Kasumi-1 (cell line): ENCODE measurements around the gene AUTS2.

Experiments
- DNase-seq, 2 experiments: peaks; one replicate each; lab custom pipeline; 2025; lab: John Stamatoyannopoulos, UW

The AUTS2 gene

DNA sequence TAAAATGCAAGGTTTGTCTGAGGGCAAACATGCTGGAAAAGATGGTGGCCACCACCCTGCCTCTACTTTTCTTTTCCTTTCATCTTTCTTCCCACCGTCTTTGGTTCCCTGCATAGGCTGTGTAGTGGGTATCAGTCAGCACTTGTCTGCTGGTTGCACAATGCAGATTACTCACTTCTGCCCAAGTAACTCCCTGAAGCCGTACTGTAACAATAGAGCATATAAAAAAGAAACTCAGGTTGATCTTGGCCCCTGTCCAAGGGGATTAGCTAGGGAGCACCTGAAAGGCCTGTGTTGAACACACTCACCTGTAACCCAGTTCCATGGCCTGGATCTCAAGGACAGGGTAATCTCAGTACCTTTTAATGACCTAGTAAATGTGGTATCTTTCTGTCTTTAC lies 1000.7 kb downstream of the AUTS2 start:
- DNase-seq: no peak

DNA sequence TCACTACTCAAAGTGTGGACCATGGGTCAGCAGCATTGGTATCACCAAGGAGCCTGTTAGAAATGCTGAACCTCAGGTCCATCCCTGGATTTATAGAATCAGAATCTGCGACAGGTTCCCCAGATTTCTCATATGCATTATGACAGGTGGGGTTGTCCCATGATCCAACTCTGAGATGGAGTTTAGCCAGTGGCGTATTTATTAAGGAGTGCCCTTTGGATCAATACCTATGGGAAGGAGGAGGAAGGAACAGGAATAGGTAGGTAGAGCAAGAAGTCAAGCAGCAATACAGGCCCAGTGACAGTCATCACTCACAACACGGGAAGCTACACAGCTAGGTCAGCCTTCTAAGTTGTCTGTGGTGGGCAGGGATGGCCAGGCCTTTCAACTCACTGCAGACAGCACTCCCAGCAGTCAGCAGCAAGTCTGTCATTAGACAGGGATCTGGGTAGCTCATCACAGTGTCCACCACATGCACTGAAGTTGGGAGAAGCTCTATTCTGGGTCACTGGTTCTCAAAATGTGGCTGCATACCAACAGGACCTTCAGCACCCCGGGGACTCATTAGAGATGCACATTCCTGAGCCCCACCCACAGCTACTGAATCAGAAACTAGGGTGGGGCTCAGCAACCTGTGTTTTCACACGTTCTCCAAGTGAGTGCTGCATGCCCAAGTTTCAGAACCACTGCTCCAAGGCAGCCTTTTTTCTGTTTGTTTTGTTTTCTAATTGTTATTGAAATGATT lies 1001.3 kb downstream of the AUTS2 start:
- DNase-seq: no peak

DNA sequence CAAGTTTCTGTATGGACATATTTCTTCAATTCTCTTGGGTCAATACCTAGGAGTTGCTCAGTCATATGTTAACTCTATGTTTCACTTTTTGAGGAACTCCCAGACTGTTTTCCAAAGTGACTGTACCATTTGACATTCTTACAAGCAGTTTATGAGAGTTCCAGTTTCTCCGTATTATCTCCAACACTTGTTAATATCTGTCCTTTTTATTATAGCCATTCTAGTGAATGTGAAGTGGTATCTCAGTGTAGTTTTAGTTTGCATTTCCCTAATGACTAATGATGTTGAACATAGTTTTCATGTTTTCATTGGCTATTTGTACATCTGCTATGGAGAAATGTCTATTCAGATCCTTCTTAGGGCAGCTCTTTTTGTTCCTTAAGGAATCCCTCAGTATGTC lies 1002.7 kb downstream of the AUTS2 start:
- DNase-seq: no peak

DNA sequence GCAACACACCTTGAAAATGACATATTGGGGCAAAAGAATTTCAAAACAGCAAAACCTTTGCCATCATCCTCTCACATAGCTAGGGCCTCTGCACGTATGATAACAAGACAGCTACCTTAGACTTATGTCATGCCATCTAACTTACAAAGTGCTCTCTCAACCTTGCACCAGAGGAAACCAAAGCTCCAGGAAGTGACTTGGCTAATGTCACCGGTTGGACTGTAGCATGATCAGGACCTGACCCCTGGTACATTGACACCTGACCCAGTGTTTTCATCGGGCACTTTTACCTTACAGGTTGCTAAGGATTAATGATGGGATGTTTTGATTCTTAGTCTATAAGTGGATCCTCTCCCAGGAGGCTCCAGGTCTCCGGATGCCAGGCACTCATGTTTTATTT lies 1003.8 kb downstream of the AUTS2 start:
- DNase-seq: no peak

DNA sequence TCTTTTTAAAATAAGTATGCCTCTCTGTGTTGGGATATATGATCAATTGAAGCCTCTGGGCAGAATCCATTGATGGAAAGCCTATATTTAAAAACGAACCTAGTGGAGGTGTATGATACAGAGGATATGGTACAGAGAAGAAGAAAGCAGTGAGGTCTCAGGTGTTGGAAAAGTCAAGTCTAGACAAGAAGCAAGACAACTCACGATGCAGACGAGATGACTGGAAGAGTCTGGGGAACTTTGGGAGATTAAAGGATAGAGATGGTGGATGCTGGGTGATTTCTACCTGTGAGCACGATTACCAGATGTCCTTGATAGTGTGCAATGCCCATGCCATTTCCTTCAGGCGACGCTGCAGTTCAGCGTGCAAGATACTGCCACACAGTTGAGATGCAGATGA lies 1009.0 kb downstream of the AUTS2 start:
- DNase-seq: no peak

DNA sequence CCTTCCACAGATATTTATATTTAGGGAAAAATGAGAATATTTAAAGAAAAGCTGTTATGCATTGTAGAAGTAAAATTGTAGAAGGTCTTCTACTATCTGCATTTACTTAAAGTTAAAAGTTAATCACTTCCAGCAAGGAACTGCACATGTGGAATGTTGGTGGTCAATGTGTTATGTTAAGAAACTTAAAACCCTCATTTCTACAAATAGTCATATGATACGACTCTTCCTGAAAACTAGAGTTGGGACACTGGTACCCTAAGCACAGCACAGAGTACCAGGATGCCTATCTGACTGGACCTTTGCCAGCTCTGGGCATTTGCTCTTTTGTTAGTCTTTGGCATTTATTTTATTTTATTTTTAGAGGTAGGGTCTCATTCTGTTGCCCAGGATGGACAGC lies 1009.5 kb downstream of the AUTS2 start:
- DNase-seq: no peak

DNA sequence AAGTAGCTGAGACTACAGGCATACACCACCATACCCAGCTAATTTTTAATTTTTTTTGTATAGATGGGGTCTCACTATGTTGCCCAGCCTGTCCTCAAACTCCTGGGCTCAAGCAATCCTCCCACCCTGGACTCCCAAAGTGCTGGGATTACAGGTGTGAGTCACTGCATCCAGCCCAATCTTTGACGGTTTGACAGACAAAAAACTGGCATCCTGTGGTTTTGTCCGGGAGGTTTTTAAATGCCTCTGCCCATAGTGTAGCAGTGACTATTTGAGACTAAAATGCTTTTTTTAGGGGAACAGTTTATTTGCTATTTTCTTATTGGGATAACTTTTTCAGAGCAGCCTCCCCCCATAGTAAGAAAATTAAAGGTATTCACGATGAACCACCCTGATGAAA lies 1010.0 kb downstream of the AUTS2 start:
- DNase-seq: no peak

DNA sequence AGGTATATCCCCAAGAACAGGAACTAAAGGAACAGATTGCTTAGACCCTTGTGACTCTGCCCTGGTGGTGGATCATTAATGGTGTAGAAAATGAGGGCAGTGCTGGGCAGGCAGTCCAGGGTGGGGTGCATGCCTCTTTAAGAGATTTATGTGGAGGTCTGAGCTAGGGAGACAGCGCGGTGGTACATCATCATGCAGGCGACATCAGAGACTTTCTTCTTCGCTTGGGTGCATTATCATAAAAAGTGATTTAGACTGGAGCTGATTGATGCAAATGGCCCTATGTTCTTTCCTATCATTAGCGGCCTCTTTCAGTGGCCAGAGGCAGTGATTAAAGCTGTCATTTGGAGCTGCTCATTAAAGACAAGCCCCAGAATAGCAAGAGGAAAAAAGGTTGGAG lies 1014.5 kb downstream of the AUTS2 start:
- no peak for DNase-seq

DNA sequence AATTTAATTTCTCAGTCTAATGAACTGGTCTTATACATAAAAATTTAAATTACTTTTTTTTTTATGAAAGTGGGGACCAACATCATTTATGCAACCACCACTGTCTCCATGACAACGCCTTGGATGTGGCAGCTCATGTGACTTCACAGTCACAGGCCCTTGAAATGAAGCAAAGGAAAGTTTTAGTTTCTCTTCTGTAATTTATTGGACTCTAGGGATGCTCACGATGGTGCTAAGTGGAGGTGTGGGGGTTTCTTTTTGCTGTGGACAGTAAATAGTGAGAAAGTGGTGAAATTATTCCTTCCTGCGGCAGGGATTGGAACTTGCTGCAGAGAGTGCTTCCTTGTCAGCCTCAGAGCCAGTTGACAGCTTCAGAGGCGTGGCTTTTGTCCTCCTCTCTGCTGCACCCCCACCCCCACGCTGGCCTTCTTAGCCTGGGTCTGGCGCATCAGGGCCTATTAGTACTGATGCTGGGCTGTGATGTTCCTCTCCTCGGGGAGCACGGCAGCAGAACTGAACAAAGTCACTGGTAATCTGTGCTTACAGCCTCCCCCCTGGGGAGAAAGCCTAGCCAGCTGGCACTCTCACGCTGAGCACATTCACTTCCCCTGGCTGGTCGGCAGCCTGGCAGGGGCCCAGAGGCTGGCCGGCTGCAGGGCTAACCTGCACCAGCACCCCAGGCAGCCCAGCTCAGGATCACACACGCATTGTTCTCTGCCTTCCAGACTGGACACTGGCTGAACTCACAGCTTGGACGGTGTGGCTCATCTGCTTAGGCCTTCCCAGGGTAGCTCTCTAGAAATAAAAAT lies 1016.2 kb downstream of the AUTS2 start:
- no peak for DNase-seq

DNA sequence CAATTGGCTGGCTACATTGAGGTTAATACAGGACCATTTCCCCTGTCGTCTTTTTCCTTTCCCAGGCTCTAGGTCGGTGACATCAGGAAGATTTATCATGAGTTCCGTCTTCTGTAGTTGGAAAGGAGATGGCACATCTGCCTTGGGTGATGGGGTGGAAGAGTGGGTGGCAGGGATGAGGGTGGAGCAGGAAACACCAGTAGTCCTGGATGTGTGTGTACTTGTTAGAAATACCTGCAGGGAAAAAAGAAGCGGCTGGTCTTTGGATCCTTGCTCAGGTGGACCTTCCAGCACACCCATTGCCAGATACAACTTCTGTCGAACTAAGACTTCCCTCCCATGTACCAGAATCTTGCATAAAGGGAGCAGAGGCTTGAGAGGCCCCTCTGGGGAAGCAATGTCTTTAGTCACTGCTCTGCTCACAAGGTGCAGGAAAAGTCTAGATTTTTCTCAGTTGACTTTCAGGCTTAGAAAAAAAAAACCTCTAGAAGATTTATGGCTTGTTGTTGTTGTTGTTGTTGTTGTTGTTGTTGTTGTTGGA lies 1016.9 kb downstream of the AUTS2 start:
- no peak for DNase-seq

DNA sequence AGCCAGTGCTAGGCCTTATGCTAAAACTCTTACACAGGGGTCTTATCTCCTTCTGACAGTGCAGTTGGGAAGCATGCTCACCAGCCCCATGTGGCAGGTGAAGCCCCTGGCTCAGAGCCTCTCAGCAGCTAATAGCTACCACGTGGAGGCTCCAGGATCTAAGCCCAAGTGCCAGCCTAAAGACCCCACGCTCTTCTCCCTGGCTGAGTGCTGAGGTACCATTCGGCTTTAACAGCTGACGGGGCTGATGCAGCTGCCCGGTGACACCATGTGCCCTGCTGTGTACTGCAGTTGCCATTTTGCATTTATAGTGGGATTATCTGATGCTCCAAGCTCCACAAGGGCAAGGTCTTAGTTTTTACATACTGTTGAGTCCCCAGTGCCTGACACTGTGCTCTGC lies 1017.9 kb downstream of the AUTS2 start:
- no peak for DNase-seq

DNA sequence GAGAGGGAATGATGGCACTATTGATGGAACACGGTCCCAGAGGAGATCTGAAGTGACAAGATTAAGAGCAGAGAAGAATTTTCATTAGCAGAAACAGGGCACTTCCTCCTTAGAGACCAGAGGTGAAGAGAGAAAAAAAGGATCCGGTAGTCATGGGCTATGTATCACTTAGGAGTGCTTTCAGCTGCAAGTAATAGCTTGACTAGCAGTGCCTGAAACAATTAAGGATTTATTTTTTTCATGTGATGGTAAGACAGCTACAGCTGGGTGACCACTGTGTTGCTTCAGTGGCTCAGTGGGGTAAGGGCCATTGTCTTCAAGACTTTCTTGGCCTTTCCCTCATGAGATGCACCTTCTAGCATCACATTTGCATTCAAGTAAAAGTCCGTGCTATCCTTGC lies 1018.5 kb downstream of the AUTS2 start:
- no peak for DNase-seq

DNA sequence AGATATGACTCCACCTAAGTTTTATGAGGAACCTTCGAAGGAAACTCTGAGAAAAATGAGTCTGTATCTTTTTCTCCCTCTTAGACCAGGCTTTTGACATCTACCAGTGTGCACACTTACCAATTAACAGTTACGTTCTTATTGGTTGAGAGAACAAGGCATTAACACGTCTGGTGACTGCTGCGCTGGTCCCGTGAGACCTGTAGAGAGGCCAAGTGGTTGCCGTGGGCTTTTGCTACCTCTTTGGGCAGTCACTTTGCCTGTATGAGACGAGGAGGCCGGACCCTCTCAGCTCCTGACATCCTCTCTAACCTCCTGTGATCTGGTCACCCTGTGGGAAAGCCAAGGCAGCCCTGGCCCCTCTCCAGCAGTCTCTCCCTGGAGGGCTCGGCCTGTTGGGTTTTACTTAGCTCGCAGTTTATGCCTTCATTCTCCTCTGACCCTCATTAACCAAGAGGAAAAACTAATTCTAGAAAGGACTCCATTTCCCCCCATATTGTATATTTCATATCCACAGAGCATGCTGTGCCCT lies 1019.8 kb downstream of the AUTS2 start:
- DNase-seq: no peak

DNA sequence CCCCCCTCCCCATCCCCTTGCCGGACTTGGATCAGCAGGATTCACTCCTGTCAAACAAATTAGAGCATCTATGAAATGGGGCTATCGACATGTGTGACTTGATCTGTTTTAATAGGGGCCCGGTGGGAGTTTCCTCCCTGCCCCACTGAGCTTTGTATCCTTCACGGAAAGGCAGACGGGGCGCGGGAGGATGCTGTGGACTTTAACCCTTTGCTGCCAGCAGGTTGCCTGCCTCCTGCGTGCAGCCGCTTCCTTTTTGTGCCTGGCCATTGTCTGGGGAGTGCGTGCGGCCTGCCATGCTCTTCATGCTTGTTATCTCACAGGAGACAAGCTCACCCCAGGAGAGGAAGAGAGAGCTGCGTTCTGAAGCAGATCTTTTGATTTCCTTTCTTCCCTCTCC lies 1020.9 kb downstream of the AUTS2 start:
- DNase-seq: no peak

DNA sequence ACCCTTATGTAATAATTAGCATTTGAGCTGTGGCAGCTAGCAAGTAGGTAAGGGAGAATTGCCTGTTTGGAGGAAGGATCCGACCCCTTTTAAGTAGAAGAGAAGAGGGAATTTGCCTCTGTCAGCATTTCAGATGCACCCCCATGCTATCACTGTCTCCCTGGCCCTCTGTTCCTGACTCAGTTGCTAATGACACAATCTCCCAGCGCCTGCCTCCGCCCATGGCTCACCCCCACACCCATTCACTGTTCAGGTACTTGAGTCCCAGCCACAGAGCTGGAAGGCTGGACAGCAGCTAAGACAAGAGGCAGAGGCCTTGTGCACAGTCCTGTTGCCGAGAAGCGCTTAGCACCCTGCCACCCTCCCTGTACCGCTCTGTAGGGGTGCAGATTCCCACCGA lies 1021.4 kb downstream of the AUTS2 start:
- DNase-seq: no peak

DNA sequence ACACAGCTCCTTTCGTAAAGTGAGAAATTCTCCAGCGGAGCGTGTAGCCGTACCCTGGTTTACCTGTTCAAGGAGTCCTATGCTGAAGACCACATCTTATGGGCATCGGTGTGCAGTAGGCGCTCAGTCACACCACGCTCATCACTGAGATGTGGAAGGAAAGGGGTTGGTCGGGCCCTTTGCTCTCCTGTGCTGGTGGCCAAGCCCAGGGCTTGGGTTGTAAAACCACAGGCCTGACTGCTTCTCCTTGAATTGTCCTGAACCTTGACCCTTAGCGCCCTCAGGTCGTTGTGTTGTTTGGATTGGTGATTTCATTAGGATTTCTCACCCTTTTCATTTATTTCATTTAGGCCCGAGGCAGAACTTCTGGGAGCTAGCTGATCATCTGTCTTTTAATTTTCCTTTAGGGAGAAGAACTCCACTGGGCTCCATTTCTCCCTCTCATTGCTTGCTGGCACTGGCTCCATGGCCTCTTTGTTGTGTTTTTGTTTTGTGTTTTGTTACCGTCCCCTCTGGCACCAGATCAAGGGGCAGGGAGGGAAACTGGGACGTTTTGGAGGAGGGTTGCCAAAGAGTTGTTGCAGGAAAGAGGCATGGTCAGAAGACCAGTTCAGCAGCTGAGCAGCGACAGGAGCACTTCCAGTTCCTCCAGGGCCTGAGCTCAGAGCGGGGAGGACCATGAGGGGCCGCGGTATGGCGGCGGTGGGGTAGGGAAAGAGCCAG lies 1022.2 kb downstream of the AUTS2 start:
- no peak for DNase-seq

DNA sequence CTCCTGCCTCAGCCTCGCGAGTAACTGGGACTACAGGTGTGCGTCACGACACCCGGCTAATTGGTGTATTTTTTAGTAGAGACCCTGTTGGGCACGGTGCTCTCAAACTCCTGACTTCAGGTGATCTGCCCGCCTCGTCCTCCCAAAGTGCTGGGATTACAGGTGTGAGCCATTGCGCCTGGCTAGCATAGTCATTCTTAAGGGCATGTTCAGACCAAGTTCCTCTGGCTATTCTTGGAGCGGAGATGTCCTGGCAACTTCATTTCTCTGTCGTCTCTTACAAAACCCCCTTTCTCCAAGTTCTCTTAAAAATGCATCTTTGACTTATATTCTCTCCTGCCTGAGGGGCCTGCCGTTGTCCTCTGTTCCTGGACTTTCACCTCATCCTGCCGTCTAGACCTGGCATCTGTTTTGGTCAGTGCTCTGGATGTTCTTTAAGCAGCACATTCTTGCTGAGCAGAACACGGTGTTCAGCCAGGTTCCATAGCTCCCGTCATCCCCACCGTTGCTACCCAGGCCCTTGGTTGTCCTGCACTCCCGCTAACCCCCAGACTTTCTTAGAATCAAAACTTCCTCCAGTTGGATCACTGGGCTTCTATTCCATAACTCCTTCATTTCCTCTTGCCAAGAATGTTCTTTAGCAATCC lies 1023.8 kb downstream of the AUTS2 start:
- DNase-seq: no peak

DNA sequence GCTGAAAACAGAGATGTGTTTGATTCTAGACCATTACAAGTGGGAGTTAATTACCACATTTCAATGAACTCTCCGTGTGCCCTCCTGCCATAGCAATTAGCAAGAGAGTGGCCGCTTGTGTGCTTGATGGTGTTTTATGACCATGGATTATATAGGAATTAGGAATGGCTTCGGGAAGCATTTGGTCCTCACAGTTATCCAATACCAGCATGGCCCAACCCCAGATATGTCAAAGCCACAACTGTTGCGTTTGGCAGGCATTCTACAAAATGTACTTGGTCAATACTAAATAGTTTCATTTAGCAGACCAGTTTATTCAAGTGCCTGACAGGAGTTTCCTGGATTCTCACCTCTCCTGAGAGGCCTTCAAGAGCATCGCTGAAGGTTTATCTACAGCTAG lies 1024.7 kb downstream of the AUTS2 start:
- no peak for DNase-seq

DNA sequence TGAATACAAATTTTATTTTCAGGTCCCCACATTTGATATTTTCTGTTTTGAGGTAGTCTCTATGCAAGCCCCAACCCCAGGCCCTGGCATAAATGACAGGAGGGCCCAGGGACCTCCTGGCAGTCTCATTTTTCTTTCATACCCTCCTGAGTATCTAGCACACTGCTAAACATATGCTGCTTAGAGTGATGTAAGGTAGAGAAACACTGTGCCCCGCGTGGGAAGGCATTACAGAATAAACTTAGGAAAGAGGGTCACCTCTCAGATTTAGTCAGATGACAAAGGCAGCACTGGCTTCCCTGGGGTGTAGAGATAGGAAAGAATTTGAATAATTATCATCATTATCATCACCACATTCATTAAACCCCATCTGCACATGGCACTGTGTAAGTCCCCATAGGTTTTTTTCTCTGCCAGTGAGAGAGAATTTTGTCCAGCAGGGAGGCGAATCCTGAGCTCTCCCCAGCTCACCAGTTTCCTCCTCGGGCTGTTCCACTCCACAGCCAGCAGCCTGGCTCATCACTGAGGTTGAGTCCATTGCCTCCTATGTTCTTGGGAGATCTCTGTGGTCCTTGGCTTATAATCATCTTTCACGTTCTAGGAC lies 1026.3 kb downstream of the AUTS2 start:
- DNase-seq: no peak

DNA sequence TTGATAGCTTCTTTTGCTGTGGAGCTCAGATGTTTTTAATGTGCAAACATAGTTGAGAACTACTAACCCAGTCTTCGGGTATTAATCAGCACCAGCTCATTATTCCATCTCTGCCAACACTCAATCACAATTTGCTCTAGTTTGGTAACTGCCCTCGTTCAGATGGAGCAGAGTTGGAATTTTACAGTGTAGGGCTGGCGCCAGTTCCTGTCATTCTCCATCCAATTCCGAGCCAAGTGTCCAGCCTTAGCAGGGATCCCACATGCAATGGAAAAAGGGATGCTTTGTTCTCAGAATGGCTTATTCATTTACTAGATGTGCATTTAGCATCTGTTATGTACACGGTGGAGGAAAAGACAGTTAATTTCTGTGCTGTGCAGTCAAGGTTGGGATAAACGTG lies 1029.2 kb downstream of the AUTS2 start:
- DNase-seq: no peak

DNA sequence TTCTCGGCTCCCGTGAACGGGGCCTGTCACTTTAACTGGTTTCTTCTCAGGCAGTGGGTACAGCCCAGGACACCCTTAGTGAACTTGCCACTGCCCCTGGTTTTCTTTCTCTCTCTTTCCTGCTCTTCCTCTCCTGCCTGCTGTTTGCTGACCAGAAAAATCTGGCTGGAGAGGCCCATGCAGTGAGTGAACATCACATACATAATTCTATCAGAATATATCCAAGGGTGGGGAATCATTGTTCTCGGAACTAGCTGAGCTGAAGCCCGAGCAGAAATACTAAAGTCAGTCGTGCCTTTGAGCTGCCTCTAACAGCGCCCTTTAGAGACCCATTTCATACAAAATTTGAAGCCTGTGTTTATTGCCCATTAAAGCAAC lies 1032.2 kb downstream of the AUTS2 start:
- no peak for DNase-seq
